IMR-90 (cell line): Measurements from ENCODE around the gene FOXL1. TPM values are rescaled to one million over a fixed set of nuclear protein-coding genes. Genes with fewer than 3 reads are reported as not detected.

Source experiments
- NFE2L2 ChIP-seq: fragments of 150-350 bp; IDR thresholded peaks from 2 replicates; pipeline ENCODE4 v1.6.1; 2016; ENCODE audit warnings: low read depth, mild to moderate bottlenecking, low read length
- polyA plus RNA-seq, 3 experiments: library from polyadenylated mRNA; depleted of rRNA; stranded (reverse); fragments of >200 nt; gene quantifications; 2 replicates each; pipeline ENCODE4 v1.2.3, GENCODE V29; 2012; ENCODE audit warnings: low replicate concordance in 1 of 3
- total RNA-seq: library from RNA; depleted of rRNA; stranded (reverse); fragments of >200 nt; gene quantifications from 2 replicates; pipeline ENCODE4 v1.2.3, GENCODE V29; 2012
- TF ChIP-seq, protein P1 (sequence below): fragments of 150-350 bp; IDR thresholded peaks from 2 replicates; pipeline ENCODE4 v1.6.1; 2017; ENCODE audit warnings: mild to moderate bottlenecking, antibody characterized with exemption, low read length, low read depth

FOXL1 gene
- total and polyA plus RNA-seq, 2 of the 4 experiments (the other 2 are of a cell fraction): 15.2 to 25.8 TPM

DNA sequence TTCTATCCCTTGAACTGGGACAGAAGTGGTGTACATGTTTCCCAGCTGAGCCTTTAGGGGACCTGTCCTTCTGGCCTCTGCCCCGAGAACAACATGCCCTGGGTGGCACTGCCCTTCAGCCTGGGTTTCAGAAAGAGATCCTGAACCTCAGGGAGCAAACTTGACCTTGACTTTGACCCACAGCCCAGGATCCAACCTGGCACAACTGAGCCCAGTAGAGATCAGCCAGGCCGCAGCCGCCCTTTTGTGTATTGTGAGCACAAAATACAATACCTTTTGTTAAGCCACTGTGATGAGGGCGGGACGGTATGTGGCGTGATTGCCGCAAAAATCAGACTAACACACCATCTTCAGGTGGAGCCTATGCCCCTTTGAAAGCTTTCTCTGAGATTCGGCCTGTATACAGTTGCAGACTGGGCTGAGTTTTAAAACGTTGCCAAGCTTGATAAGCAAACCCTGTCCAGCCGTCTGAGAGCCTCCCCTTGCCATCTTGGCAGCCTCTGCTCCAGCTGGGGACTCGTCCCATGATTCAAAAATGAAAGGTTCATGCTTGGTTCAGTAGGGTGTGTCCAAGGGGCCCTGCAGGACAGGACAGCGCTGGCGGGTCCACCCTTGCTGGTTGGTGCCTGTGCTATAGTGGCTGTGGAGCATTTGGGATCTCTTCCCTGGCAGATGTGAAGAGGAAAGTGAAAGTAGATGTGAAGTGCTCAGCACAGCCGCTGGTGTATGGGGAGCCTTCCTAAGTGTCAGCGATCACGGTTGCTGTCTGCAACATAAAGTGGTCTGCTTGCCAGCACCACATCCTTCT is 40.3 kb downstream of the FOXL1 start (continued):
- TF ChIP-seq, protein P1, sequence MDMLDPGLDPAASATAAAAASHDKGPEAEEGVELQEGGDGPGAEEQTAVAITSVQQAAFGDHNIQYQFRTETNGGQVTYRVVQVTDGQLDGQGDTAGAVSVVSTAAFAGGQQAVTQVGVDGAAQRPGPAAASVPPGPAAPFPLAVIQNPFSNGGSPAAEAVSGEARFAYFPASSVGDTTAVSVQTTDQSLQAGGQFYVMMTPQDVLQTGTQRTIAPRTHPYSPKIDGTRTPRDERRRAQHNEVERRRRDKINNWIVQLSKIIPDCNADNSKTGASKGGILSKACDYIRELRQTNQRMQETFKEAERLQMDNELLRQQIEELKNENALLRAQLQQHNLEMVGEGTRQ: no peak
- no peak for TF ChIP-seq NFE2L2
